MG63 (cell line): ENCODE data around the gene EHBP1L1. TPM values are rescaled to one million over a fixed set of nuclear protein-coding genes. Genes with fewer than 3 reads are reported as not detected.

Experiments used
- DNase-seq: peaks from one replicate; pipeline ENCODE4 v3.0.0-alpha.2; 2020
- H3K27me3 ChIP-seq: fragments of 250-450 bp; sonication (Bioruptor Pico); 2 replicates; pipeline ENCODE4 v1.5.1; 2020; ENCODE audit warnings: mild to moderate bottlenecking, moderate library complexity
- H3K36me3 ChIP-seq: fragments of 250-450 bp; sonication (Bioruptor Pico); 2 replicates; pipeline ENCODE4 v1.5.1; 2020; ENCODE audit warnings: mild to moderate bottlenecking, moderate library complexity
- H3K4me3 ChIP-seq: fragments of 250-450 bp; sonication (Bioruptor Pico); 2 replicates; pipeline ENCODE4 v1.5.1; 2020; ENCODE audit warnings: mild to moderate bottlenecking, moderate library complexity
- H3K9me3 ChIP-seq: fragments of 250-450 bp; sonication (Bioruptor Pico); 2 replicates; pipeline ENCODE4 v1.5.1; 2020; ENCODE audit warnings: mild to moderate bottlenecking, moderate library complexity
- total RNA-seq: library from RNA; depleted of rRNA; stranded (reverse); fragments of >200 nt; shearing (Covaris generic); gene quantifications from 2 replicates; pipeline ENCODE4 v1.2.3, GENCODE V29; 2014; ENCODE audit warnings: low replicate concordance

EHBP1L1 gene
- total RNA-seq, 1 experiment from 2014 or later, result 65.1 TPM

GRCh38 chr11:65580756-65581155 lies 4.9 kb downstream of the EHBP1L1 start:
- Histone ChIP-seq H3K4me3 (no peak overlapping the region), H3K9me3 (no peaks in the 10 kb centered on the region), H3K36me3 (peaks cover 44% of the 10 kb centered on the region), H3K27me3 (no peaks in the 10 kb centered on the region)
- DNase-seq, result no peak

- H3K9me3 ChIP-seq, result no peaks in the 10 kb centered on the region
- DNase-seq, result no peak
- no peak overlapping the region for H3K4me3 ChIP-seq
- peaks cover 48% of the 10 kb centered on the region for H3K36me3 ChIP-seq
- H3K27me3 ChIP-seq, result no peaks in the 10 kb centered on the region
Observed at GRCh38 chr11:65581928-65582327, 6.1 kb downstream of the EHBP1L1 start.

- H3K4me3 ChIP-seq, result no peak overlapping the region
- no peaks in the 10 kb centered on the region for H3K9me3 ChIP-seq
- H3K36me3 ChIP-seq, result peaks cover 42% of the 10 kb centered on the region
- DNase-seq, result no peak
- H3K27me3 ChIP-seq, result no peaks in the 10 kb centered on the region
Observed at GRCh38 chr11:65583589-65583988, 7.7 kb downstream of the EHBP1L1 start.

GRCh38 chr11:65584106-65584505 lies 8.3 kb downstream of the EHBP1L1 start:
- H3K4me3 ChIP-seq, result no peak overlapping the region
- H3K9me3 ChIP-seq, result no peaks in the 10 kb centered on the region
- H3K27me3 ChIP-seq, result no peaks in the 10 kb centered on the region
- no peak for DNase-seq
- H3K36me3 ChIP-seq, result peaks cover 40% of the 10 kb centered on the region

- DNase-seq, result no peak
- Histone ChIP-seq H3K36me3 (peaks cover 36% of the 10 kb centered on the region), H3K27me3 (no peaks in the 10 kb centered on the region), H3K9me3 (no peaks in the 10 kb centered on the region), H3K4me3 (no peak overlapping the region)
Observed at GRCh38 chr11:65584723-65585171, 8.9 kb downstream of the EHBP1L1 start.

- Histone ChIP-seq H3K36me3 (peaks cover 36% of the 10 kb centered on the region), H3K4me3 (no peak overlapping the region), H3K9me3 (no peaks in the 10 kb centered on the region), H3K27me3 (no peaks in the 10 kb centered on the region)
- no peak for DNase-seq
Observed at GRCh38 chr11:65585396-65586246, 9.8 kb downstream of the EHBP1L1 start.

- no peaks in the 10 kb centered on the region for H3K27me3 ChIP-seq
Observed at GRCh38 chr11:65586247-65586630, 10.4 kb downstream of the EHBP1L1 start.

GRCh38 chr11:65586676-65587075 lies 10.8 kb downstream of the EHBP1L1 start:
- DNase-seq, result no peak
- Histone ChIP-seq H3K27me3 (no peaks in the 10 kb centered on the region), H3K4me3 (no peak overlapping the region), H3K9me3 (no peaks in the 10 kb centered on the region), H3K36me3 (peaks cover 32% of the 10 kb centered on the region)

More at GRCh38 chr11:65586247-65586630, 10.4 kb downstream of the EHBP1L1 start:
- Histone ChIP-seq H3K4me3 (no peak overlapping the region), H3K36me3 (peaks cover 33% of the 10 kb centered on the region), H3K9me3 (no peaks in the 10 kb centered on the region)
- no peak for DNase-seq

- Histone ChIP-seq H3K4me3 (no peak overlapping the region), H3K36me3 (peaks cover 27% of the 10 kb centered on the region), H3K27me3 (no peaks in the 10 kb centered on the region), H3K9me3 (no peaks in the 10 kb centered on the region)
- no peak for DNase-seq
Observed at GRCh38 chr11:65588199-65589054, 12.6 kb downstream of the EHBP1L1 start.

GRCh38 chr11:65589444-65590239 lies 13.8 kb downstream of the EHBP1L1 start:
- Histone ChIP-seq H3K27me3 (no peaks in the 10 kb centered on the region), H3K9me3 (no peaks in the 10 kb centered on the region), H3K4me3 (no peak overlapping the region), H3K36me3 (peaks cover 25% of the 10 kb centered on the region)
- DNase-seq, result no peak

- no peak for DNase-seq
- Histone ChIP-seq H3K4me3 (no peak overlapping the region), H3K9me3 (no peaks in the 10 kb centered on the region), H3K36me3 (peaks cover 25% of the 10 kb centered on the region), H3K27me3 (no peaks in the 10 kb centered on the region)
Observed at GRCh38 chr11:65590240-65590738, 14.4 kb downstream of the EHBP1L1 start.

GRCh38 chr11:65591939-65592857 lies 16.3 kb downstream of the EHBP1L1 start:
- DNase-seq, result no peak
- Histone ChIP-seq H3K27me3 (no peaks in the 10 kb centered on the region), H3K4me3 (no peak overlapping the region), H3K36me3 (peaks cover 21% of the 10 kb centered on the region), H3K9me3 (no peaks in the 10 kb centered on the region)

- Histone ChIP-seq H3K27me3 (no peaks in the 10 kb centered on the region), H3K4me3 (no peak overlapping the region), H3K36me3 (peaks cover 21% of the 10 kb centered on the region), H3K9me3 (no peaks in the 10 kb centered on the region)
- DNase-seq, result no peak
Observed at GRCh38 chr11:65592858-65593517, 17.1 kb downstream of the EHBP1L1 start.

GRCh38 chr11:65593518-65594414 lies 17.9 kb downstream of the EHBP1L1 start:
- no peak for DNase-seq
- H3K27me3 ChIP-seq, result no peaks in the 10 kb centered on the region
- peaks cover 16% of the 10 kb centered on the region for H3K36me3 ChIP-seq
- no peak overlapping the region for H3K4me3 ChIP-seq
- H3K9me3 ChIP-seq, result no peaks in the 10 kb centered on the region
